GM12891 (cell line): ENCODE data around the gene LARP6.

Source experiments
- POLR2A ChIP-seq: IDR thresholded peaks from 2 replicates; pipeline ENCODE4 v1.6.1; 2011; ENCODE audit warnings: low read depth, low read length, control low read depth
- POLR2AphosphoS5 ChIP-seq: IDR thresholded peaks from 2 replicates; pipeline ENCODE4 v1.6.1; 2011; ENCODE audit warnings: low read depth, low read length, control low read depth
- POU2F2 ChIP-seq: IDR thresholded peaks from 2 replicates; pipeline ENCODE4 v1.6.1; 2011; ENCODE audit warnings: low read depth, mild to moderate bottlenecking, control low read depth, low read length, moderate library complexity
- TAF1 ChIP-seq: IDR thresholded peaks from 2 replicates; pipeline ENCODE4 v1.6.1; 2011; ENCODE audit warnings: low read depth, low read length, control low read depth

DNA sequence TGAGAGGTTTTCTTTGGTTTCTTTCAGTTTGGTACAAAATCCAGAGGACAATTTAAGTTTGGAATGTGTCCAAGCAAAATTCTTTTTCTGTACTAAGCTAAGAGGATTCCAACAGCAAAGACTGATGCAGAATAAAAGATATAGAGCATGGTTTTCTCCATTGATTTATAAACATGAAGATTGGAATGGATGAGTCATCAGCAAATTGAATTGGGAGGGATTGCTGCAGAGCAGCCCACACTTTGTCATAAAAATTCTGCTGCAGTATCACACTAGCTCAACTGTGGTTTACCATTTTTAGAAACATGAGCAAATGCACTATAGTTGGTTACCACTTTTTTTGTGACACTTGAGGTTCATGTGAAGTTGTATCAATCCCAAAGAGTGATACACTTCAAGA, 16.1 kb upstream of the LARP6 start:
- TF ChIP-seq POLR2A: no peak
- TF ChIP-seq POU2F2: no peak
- no peak for TF ChIP-seq TAF1
- TF ChIP-seq POLR2AphosphoS5: no peak
